NK-92 treated with Interleukin-12 subunit alpha and Interleukin-12 subunit beta, amount 100 ng/mL, for 24 hours (cell line): ENCODE data around the gene ITIH4.

ENCODE experiments used
- DNase-seq: peaks from one replicate; lab custom pipeline; 2025; lab: John Stamatoyannopoulos, UW

Gene ITIH4

DNA sequence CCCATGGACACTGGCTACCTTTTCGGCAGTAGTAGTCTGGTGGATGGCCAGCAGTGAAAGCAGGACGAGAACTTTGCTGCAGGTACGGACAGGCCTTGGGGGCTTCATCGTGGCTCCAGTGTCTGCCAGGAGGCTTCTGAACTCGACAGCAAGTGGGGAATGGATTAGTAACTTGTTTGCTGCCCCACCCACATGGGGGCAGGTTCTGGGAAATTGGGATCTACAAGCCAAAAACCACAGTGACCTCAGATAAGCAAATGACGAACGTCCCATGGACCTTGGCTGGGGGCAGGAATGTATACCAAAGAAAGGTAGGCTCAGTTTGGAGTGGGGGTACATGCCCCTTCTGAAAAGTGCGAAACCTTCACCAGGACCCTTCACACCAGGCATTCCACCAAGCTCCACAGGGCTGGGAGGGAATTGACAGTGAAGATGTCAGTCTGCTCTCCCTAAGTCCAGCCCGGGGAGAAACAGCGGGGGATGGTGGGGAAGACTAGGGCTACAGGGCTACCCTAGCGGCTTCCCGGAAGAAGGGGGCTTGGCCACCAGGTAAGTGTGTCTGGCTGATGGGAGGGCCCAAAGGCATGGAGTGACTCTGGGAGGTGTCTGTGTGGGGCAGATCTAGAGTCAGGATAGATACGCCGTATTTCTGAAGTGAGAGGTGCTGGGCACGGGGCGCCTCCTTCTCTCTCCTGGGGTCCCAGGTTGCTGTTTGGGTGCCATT lies at the start of gene ITIH4:
TSS of gene ITIH4 (minus strand) at position 138 of the 724 bp plus-strand sequence. CDS start at position 108, 30 bp downstream.
- no peak for DNase-seq

DNA sequence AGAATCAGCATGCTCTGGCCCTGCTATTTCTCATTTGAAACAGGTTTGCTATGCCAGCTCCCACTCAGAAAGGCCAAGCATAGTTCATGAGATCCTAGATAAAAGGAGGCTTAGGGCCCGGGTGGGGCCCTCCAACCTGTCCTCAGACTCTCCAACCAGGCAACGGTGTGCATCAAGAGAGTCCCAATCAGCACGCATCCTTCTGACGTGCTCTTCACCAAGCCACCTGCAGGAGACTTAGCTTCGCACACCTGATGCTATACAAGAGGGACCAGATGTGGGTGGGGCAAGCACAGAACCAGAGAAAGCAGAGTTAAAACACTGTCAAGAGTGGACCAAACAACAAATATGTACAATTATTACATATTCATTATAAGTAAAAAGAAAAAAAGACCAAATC lies 49.6 kb upstream of the ITIH4 start:
- no peak for DNase-seq

DNA sequence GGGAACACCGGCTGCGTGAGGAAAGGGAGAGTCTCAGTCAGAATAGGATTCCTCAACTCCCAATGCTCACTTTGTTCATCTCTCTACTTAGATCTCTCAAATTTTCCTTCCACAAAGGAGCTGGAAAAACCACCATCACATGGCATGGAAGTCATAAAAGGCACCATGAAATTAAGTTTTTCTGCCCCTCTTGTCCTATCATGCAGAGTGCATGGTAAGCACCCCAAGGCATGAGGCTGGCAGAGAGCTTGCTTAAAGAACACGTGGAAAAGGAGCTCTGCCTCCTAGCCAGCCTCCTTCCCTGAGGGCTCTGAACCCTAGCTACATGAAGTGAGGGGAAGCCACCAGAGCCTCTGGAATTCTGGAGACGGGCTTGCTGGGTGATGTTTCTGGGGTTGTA lies 49.1 kb upstream of the ITIH4 start:
- DNase-seq, result no peak

DNA sequence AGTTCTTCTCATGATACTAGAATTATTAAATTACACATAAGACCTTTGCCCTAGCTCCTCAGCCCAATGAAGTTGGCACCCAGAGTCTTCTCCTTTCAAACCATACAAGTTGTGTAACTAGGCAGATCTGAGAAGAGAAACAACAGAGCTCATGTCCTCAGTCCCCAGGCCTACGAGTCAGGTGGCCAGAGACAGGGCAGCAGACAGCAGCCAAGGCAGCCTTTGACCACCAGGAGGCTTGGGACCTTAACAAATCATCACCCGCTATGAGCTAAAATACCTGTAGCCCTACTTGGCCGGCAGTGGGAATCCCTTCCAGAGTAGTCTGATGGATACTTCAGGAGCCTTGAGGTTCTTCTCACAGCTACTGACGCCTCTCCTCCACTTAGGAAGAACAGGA lies 48.6 kb upstream of the ITIH4 start:
- DNase-seq, result no peak

DNA sequence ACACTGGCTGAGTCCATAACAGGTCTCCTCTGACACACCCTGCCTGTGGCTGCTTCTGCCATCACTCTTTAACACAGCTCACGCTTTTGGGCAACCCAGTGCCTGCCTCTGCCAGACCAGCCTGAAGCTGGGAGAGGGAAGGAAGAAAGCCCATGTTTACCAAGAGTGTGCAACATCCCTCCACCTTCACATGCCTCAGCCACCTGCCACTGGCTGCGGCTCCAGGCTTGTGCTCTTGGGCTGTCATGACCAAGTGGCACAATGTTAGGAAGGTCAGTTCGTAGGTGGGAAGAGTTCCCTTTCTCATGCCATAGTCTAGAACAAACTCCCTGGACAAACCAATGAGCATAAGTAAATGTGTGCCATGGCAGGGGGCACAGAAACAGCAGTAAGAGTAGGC lies 46.6 kb upstream of the ITIH4 start:
- DNase-seq, result no peak

DNA sequence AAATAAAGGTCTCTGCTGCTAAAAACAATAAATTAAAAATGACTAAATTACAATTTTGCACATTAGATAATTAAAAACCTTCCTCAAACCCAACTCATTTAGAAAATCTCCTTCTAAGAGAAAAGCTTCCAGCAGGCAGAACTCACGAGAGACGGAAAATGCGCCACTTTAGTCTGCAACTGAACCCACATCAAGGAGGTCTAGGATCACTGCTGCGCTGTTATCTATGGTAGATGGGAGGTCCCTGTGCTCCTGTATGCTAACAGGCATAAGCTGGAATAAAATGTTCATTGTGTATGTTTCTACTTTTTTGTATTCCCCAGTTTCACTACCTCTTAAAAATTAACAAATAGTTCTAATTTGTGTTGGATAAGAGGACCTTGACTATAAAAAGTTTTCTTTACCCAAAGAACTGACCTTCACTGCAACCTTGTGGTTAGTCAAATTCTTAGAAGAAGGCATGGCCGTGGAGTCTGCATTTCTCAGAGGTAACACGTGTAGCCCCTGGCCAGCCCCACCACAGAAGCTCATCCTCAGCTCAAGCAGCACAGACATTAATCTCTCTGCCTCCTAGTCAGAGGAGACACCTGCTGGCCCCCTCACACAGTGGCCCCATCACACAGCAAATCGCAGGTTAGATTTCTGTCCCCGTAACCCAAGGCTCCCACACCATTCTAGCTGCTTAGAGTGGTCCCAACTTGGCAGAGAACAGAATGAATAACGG lies 44.6 kb upstream of the ITIH4 start:
- no peak for DNase-seq

DNA sequence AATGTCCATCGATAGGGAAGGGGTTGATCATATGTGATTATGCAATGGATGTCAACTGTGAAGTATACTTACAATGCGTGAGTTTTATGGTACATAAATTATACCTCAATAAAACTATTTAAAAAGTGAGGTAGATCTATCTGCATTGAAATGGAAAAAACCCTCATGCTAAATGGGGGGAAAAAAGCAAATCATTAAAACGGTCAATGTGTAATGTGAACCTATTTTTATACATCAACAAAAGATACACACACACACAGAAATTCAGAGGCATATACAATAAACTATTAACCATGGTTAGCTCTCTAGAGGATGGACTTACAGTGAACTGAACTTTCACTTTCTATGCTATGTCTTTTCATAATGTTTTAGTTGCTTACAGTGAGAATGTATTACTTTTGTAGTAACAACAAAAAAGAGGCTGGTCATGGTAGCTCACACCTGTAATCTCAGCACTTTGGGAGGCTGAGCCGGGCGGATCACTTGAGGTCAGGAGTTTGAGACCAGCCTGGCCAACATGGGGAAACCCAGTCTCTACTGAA lies 43.8 kb upstream of the ITIH4 start:
- no peak for DNase-seq

DNA sequence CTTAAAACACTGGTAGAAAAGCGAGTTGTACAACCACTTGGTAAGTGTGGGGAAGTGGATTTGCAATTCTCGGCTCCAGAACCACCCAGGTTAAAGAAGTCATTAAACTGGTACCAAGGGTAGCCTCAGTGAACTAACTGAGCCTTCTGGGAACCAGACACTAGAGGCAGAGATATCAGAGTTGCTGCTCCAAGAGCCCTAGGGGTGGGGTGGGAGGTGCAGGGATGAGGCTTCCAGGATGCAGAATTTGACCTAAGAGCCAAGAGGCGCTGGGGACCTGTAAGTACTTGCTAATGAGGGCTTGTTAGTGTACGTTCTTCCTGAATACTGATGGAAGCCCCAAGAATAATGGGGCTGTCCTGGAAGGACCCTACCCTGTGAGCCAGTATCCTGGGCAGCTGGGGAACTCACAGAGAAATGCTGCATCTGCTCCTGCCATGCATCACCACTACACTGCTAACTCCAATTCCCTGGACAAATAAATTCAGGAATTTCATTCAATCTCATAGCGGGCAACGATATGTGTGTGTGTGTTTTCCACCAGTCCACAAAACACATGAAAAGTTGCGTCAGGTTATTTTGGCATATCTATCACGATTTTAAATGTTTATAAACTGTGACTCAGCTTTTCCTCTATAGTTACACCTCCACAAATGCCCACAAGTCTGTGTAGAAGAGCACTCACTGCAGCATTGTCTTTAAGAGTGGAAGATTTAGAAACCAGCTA lies 43.1 kb upstream of the ITIH4 start:
- DNase-seq, result no peak

DNA sequence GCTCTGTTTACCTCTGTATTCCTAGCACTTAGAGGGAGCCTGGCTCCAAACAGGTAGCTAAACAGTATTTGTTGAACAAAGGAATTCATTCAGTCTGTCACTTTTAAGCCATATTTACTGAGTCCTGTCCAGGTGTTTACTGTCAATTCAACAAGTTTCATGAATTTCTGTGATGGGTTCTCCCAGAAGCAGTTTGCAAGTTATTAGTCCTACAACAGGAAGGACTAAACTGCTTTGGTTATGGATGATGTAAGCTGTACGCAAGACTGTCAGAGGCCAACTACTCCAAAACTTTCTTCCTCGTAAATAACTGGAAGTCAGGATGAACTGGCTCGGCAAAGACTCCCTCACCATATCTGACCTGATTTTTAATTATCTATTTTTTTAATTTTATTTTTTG lies 41.8 kb upstream of the ITIH4 start:
- DNase-seq, result no peak

DNA sequence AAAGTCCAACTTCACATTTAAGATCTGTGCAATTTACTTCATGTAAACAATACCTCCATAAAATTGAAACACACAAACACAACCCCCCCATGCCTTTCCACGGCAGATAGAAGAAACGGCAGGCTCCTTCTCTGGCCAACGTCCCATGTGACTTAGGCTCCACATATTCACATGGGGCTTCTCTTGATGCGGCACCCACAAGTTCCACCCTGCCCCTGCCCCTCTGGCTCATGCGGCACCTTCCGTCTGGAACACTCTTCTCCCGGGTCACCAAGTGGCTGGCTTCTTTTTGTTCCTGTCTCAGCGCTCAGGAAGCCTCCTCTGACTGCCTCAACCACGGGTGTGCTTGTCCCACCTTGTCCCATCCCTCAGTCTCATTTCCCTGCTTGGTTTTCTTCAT lies 41.3 kb upstream of the ITIH4 start:
- no peak for DNase-seq

DNA sequence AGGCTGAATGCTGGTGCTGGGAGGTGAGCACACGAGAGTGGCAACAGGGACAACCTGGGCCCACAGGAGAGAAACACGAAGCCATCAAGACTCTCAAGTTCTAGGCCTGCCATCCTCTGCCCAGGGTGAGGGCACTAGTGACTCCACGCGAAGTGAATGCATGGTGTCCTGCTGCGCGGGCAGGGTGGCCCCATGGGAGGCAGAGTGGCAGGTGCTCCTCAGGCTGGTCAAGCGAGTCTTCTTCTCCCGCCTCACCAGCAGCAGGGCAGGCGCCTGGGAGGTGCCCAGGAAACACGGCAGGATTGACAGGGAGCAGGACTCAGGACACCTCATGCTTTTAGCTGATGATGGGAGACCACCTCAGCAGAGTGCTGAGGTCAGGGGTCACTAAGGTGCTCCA lies 40.0 kb upstream of the ITIH4 start:
- DNase-seq, result no peak

DNA sequence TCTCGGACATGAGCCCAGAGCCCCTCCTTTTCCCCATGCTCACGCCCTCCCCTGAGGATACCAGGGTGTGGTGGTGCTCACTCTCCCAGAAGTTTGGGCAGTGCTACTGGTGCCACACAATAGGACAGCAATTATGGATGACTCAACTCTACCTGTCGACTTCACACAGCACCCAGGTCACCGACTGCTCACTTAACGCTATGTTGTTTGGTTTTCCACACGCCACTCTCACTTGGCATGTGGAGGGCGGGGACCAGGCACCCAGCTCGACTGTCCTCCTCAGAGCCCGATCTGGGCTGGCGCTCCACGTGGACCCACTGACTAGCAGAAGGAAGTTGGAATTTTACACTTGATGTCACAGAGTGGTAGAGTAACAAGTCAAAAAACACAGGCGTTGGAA lies 36.0 kb upstream of the ITIH4 start:
- DNase-seq, result no peak

DNA sequence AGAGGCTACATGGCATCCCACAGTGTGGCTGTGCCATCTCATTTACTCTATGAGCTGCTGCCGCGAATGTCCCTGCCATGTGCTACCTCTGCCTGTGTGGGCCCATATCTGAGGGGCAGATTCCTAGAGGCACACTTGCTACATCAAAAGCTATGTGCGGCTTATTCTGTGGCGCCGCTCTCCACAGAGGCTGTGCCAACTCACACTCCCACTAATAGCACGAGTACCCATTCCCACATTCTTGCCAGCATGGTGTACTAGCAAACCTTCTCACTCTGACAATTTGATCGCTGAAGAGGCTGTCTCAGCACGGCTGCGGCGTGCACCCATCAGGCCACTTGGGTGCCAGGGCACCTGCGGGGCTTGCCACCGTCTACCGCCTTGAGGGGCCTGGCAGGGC lies 35.5 kb upstream of the ITIH4 start:
- no peak for DNase-seq

DNA sequence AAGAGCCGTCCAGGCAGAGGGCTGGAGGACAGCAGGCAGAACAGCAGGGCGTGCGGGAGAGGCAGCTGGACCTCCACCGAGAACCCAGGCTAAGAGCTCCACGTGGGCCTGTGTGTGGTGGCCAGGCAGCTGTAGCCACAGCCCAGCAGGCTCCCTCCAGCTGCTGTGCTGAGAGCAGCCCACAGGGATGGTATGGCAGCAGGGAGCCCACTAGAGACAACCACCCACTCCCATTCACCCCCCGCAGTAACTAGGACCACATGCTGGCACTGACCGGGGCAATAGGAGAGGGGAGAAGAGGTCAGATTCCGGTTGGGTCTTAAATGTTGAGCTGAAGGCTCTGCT lies 29.9 kb upstream of the ITIH4 start:
- DNase-seq, result no peak

DNA sequence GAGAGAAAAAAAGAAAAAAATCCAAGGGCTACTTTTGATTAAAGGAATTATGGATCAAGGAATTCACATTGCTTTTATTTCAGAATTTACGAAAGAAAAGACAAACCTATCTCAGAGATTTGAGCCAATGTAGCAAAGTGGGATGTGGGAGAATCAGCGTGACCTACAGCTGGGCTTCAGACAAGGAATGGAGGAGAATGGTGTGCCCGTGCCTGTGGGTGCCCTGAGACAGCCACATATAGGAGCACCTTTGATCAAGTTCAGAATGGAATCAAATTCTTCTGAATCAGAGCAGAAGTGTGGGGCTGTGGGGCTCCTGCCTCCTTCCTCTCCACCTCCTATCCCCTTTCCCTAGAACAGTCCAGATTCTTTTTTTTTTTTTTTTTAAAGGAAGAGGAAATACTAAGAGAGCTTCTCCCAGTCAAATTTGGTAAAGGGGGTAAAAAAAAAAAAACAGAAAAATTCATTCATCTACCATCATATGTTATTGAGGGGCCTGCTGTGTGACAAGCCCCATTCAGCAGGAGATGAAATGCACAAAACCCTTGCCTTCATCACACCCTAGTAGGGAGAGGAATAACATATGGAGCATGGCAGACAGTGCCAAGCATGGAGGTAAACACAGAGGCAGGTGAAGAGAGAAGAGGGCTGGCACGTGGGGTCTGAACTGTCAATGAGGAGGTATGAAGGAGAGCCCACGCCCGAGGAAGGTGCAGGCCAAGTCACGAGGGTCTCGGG lies 29.4 kb upstream of the ITIH4 start:
- DNase-seq, result no peak

DNA sequence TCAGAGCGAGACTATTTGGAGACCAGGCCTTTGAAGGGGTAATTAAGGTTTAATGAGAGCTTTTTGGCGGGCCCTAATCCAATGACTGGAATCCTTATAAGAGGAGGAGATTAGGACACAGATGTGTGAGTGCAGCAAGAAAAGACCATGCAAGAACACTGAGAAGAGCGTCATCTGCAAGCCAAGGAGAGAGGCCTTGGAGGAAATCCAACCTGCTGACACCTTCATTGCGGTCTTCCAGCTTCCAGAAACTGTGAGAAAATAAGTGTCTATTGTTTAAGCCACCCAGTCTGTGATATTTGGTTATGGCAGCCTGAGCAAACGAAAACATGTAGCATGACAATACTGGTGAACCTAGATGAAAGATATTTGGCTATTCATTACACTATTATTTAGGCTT lies 27.4 kb upstream of the ITIH4 start:
- no peak for DNase-seq

DNA sequence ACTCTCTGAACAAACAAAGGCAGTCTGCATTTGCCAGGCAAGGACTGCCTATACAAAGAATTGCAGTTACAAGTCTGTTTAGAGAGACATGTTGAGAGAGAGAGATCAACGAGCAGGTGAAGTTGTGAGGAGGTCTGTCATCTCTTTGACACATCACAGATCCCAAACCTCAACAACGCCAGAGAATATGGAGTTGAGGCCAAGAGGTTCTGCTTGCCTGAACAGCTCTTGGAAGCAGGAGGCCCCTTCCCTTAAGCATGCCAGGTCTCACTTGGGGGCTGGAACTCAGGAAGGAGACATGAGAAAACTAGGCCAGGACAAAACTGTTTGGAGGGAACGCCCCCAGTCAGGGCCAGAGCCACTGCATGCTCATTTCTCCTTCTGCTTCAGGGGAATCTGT lies 26.7 kb upstream of the ITIH4 start:
- DNase-seq, result no peak

DNA sequence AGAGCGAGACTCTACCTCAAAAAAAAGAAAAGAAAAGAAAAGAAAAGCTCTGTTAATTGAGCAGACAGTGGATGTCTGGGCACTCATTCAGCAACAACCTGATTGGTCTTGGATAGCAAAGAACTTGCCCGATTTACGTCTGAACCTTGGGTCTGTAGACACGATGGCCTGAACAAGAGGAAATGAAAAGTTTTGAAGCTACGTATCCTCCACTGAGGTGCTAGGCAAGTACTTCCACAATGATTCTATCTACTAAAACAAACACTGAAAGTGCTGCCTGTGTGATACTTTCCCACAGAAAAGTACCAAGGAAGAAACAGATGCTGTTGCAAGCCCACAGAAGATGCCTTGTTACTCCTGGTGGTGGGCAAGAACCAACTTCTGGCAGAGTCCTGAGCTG lies 26.2 kb upstream of the ITIH4 start:
- no peak for DNase-seq

DNA sequence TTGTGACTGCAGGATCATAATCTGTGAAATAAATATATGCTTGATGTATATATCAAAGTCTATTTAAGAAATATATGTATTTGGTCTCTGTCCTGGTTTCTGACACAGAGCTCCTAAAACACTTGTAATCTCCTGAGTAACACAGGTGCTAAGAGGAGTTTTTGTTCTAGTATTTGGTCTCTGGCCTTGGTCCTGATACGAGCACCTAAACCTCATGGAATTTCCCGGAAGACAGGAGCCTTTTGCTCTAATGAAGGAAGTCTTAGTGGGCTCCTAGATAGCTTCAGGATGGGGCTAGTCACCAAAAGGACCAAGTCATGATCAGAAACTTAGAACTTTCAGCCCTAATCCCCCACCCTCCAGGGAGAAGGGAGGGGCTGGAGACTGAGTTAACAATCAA lies 23.5 kb upstream of the ITIH4 start:
- DNase-seq, result no peak

DNA sequence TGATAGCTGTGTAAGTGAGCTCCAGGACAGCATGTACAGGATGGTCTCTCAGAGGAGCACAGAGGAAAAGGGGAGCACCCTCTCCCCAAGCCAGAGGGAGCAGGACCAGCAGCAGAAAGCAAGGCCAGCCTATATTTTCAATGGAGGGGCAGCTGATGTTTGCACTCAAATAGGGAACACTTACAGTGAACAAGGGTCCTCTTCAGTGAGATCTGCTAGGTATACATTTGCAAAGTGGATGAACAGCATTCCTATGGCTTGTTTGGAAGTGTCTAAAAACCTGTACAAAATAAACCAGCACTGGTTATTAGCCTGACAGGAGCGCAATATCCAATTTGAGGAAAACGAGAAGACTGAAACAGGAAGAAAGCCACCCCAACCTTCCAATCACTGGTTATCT lies 21.9 kb upstream of the ITIH4 start:
- DNase-seq, result no peak

DNA sequence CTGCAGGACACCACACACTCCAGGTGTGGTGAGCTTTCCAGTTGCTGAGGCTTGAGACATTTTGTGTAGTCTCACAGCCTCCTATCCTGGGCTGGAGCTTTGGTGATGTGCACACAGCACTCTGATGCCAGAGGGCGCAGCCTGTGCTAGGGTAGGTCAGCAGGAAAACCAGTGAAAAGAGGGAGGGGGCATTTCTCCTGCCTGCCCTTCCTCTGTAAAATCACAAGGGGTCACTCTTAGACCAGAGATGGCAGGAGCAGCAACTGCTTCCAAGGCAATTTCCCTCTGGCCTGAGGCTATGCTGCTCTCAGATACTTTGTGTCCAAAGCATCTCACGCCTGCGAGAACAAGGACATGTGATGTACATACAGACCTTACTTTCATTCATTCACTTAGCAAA lies 20.9 kb upstream of the ITIH4 start:
- no peak for DNase-seq

DNA sequence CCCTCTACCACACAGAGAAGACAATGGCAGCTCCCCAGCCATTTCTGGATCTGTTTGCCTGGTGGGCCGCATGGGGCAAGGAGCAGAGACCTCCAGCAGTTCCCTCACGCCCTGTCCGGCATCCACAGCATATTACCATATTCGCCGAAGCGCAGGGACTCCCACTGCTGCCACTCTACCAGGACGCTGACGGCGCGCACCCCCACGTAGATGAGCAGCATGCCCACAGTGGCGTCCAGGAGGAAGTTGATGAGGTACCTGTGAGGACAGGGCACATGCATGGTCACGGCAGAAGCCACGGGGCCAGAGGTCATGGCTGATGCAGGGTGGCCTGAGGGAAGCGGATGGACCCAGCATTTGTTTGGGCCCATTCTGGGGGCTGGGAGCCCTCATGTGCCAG lies 19.2 kb upstream of the ITIH4 start:
- no peak for DNase-seq
